Peyer's patch (tissue), 4 donors: ENCODE results near the gene BPI.

ENCODE experiments used
- CTCF ChIP-seq, 6 experiments: fragments of 450-650 bp in 4 of 6; fragments of 200-600 bp in 2 of 6; sonication (generic) in 1 of 6; IDR thresholded peaks; one replicate each; pipeline ENCODE4 v1.5.1; 2017 to 2019; ENCODE audit warnings: antibody characterized with exemption in 6 of 6, mild to moderate bottlenecking in 3 of 6, moderate library complexity in 1 of 6
- POLR2A ChIP-seq, 2 donors: fragments of 450-650 bp; IDR thresholded peaks; one replicate each; pipeline ENCODE4 v1.5.1; 2017; ENCODE audit warnings: antibody characterized with exemption in 2 of 2, mild to moderate bottlenecking in 2 of 2, moderate library complexity in 2 of 2

- TF ChIP-seq CTCF (IDR thresholded peaks at IDR 0.05) (no peak), POLR2A (IDR thresholded peaks at IDR 0.05) (no peak)
These were observed 7.5 kb downstream of the BPI start for GRCh38 chr20:38311491-38311890.
